Esophagus (tissue), 2 donors: ENCODE measurements around the gene AP3S2. TPM values are rescaled to one million over a fixed set of nuclear protein-coding genes. Genes with fewer than 3 reads are reported as not detected.
"Not testable (repeated sequence)": the region's sequence is repeated elsewhere in the genome, so short reads cannot be mapped to it uniquely, and the experiment has no call there.

Source experiments
- H3K27ac ChIP-seq, 2 donors: one replicate each; pipeline ENCODE4 v1.5.1; 2013; ENCODE audit warnings: low read depth in 2 of 2, mild to moderate bottlenecking in 2 of 2, inconsistent platforms in 1 of 2, low read length in 1 of 2, moderate library complexity in 1 of 2
- H3K27me3 ChIP-seq, 2 donors: one replicate each; pipeline ENCODE4 v1.6.1; 2013; ENCODE audit warnings: low read length in 2 of 2, control low read depth in 1 of 2, mild to moderate bottlenecking in 1 of 2; ENCODE audit not compliant: insufficient read depth in 2 of 2, control insufficient read depth in 1 of 2
- H3K36me3 ChIP-seq, 2 donors: one replicate each; pipeline ENCODE4 v1.6.1; 2013; ENCODE audit warnings: low read length in 1 of 2; ENCODE audit not compliant: control insufficient read depth in 2 of 2, insufficient read depth in 2 of 2
- H3K4me1 ChIP-seq, 2 donors: one replicate each; pipeline ENCODE4 v1.6.1; 2013; ENCODE audit warnings: low read length in 1 of 2; ENCODE audit not compliant: control insufficient read depth in 2 of 2, insufficient read depth in 2 of 2
- H3K4me3 ChIP-seq, 2 donors: one replicate each; pipeline ENCODE4 v1.5.1; 2013; ENCODE audit warnings: low read length in 2 of 2, mild to moderate bottlenecking in 2 of 2, low read depth in 1 of 2, moderate library complexity in 1 of 2
- H3K9me3 ChIP-seq, 2 donors: one replicate each; pipeline ENCODE4 v1.6.1; 2013; ENCODE audit warnings: mild to moderate bottlenecking in 2 of 2, low read depth in 1 of 2, low read length in 1 of 2, moderate library complexity in 1 of 2; ENCODE audit not compliant: control insufficient read depth in 2 of 2, insufficient read depth in 1 of 2
- WGBS, 2 donors: extraction: QIAGEN DNeasy Blood & Tissue Kit; methylation state at CpG; one replicate each; pipeline ENCODE4 v1.1.7; 2013; 5-methylcytosine and 5-hydroxymethylcytosine counted together
- polyA plus RNA-seq, 2 donors: library from polyadenylated mRNA; stranded (reverse); fragments of 200-250 nt; gene quantifications; one replicate each; pipeline ENCODE4 v1.2.3, GENCODE V29; 2013
- donor health status: healthy with polysubstance abuse.
- donor health status: Bipolar disorder and iron deficiency.

AP3S2 gene
- polyA plus RNA-seq, 2 donors, result 6.0 to 11.6 TPM

DNA sequence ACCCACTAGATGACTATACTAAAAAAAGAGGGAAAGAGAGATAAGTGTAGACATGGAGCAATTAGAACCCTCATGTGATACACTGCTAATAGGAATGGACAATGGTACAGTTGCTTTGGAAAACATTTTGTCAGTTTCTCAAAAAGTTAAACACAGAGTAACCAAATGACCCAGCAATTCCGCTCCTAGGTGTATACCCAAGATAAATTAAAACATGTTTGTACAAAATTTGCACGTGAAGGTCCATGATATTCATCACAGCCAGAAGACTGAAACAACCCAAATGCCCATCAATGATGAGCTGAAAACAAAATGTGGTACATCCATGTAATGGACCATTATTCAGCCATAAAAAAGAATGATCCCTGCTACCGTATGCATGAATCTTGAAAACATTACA, 105.8 kb downstream of the AP3S2 start:
- Histone ChIP-seq H3K27ac (no peak overlapping the region), H3K9me3 (no peaks in the 10 kb centered on the region), H3K27me3 (no peaks in the 10 kb centered on the region), H3K4me1 (peaks cover 0 to 6% of the 10 kb centered on the region in 2 donors), H3K4me3 (no peak overlapping the region), H3K36me3 (no peaks in the 10 kb centered on the region)
- WGBS, 2 donors, result 86 to 94% methylated on average over 3 of the region's 3 CpGs

DNA sequence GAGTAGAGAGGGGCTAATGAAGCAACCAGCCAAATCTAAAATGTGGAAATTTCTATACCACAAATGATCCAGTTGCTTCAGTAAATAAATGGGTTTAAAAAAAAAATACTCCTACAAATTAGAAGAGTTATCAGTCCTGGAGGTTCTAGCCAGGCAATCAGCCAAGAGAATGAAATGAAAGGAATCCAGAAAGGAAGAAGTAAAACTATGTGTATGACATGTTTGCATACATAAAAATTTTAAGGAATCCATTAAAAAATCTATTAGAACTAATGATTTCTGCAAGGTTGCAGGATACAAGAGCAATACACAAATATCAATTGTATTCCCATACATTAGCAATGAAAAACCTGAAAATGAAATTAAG, 108.0 kb downstream of the AP3S2 start:
- H3K27ac ChIP-seq, result no peak overlapping the region
- H3K4me3 ChIP-seq, result no peak overlapping the region
- H3K27me3 ChIP-seq, result no peaks in the 10 kb centered on the region
- peaks cover 0 to 12% of the 10 kb centered on the region in 2 donors for H3K4me1 ChIP-seq
- no peaks in the 10 kb centered on the region for H3K9me3 ChIP-seq
- H3K36me3 ChIP-seq, result no peaks in the 10 kb centered on the region

DNA sequence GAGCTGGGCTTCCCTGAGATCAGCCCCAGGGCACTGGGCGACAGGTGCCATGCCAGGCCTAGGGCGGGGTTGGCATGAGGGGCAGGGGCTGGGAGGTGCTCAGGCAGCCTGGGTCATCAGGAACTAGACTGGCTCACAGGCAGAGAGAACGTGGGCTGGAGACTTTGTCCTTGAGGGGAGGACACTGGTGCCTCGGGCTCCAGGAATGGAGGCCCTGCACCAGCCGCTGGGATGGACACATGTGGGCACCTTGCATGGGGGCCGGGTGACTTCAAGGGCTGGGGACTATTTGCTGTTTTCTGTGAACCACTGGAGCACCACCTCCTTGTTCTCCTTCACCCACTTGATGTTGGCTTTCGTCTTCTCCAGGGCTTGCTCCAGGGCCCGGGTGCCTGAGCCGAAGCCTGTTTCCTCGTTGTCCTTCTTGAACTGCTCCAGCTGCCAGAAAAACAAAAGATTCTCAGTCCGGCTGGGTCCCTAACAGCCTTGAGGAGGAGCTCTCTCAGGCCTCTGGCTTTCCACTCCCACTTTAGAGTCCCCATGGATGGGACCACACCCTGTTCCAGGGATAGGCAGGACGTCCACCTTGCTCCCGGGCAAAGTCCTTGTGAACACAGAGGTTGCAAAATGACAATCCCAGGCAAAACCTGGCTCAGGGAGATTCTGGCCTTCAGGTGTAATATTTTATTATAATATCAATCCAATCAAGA, 108.6 kb downstream of the AP3S2 start:
- no peak overlapping the region for H3K27ac ChIP-seq
- no peaks in the 10 kb centered on the region for H3K9me3 ChIP-seq
- peaks cover 0 to 16% of the 10 kb centered on the region in 2 donors for H3K4me1 ChIP-seq
- H3K36me3 ChIP-seq, result no peaks in the 10 kb centered on the region
- 58 to 67% methylated on average over 13 of the region's 13 CpGs for WGBS, 2 donors
- no peak overlapping the region for H3K4me3 ChIP-seq
- H3K27me3 ChIP-seq, result no peaks in the 10 kb centered on the region

DNA sequence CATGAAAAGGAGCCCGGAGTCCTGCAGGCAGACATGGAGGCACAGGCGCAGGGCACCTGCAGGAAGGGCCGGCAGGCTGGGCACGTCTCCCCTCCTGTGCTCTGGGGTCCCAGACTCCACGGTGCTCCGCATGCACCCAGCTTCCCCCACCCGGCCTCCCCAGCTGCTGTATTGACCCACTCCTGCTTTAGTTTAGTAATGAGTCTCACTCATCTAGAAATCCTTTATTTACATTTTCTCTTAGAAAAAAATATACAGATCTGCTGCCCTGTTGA, 109.2 kb downstream of the AP3S2 start:
- 83 to 87% methylated on average over 7 of the region's 7 CpGs for WGBS, 2 donors
- no peaks in the 10 kb centered on the region for H3K9me3 ChIP-seq
- H3K36me3 ChIP-seq, result no peaks in the 10 kb centered on the region
- peaks cover 0 to 16% of the 10 kb centered on the region in 2 donors for H3K4me1 ChIP-seq
- H3K4me3 ChIP-seq, result no peak overlapping the region
- H3K27ac ChIP-seq, result no peak overlapping the region
- no peaks in the 10 kb centered on the region for H3K27me3 ChIP-seq

DNA sequence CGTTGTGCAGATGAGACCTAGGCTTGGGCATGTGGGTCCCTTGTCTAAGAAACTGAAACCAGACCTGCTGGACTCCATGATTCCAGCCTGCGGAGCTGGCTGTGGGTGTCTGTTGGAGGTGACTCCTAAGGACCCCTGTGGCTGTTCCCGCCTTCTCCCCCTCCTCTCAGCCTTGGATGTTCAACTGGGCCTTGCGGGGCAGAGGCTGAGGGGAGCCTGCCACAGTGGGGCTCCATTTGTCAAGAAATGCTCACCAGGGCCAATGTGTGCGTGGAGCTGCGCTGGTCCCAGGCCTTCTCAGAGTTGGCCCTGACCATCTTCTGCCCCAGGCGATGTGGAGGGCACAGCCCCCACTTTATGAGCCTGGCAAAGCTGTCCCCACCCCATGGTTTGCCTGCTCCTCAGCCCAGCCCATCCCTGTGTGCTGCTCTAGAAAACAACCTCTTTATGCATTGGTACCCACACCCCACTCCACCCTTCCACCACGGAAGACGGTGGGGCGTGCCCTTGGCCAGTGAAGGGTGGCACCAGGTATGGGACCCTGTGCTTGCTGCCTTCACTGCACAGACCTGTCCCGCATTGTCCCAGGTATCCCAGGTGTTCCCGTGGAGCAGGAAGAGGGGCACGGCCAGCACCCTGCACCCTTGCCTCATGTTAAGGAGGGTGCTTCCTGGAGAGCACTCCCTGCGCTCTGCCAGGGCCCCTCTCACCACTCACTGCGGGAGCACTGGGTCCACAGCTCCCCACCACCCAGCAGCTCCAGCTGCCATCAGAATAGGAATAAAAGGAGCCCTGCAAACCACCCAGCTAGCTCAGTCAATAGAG, 109.7 kb downstream of the AP3S2 start:
- peaks cover 0 to 16% of the 10 kb centered on the region in 2 donors for H3K4me1 ChIP-seq
- 85 to 89% methylated on average over 15 of the region's 15 CpGs for WGBS, 2 donors
- no peaks in the 10 kb centered on the region for H3K9me3 ChIP-seq
- no peak overlapping the region for H3K4me3 ChIP-seq
- no peaks in the 10 kb centered on the region for H3K36me3 ChIP-seq
- H3K27ac ChIP-seq, result no peak overlapping the region
- H3K27me3 ChIP-seq, result no peaks in the 10 kb centered on the region

DNA sequence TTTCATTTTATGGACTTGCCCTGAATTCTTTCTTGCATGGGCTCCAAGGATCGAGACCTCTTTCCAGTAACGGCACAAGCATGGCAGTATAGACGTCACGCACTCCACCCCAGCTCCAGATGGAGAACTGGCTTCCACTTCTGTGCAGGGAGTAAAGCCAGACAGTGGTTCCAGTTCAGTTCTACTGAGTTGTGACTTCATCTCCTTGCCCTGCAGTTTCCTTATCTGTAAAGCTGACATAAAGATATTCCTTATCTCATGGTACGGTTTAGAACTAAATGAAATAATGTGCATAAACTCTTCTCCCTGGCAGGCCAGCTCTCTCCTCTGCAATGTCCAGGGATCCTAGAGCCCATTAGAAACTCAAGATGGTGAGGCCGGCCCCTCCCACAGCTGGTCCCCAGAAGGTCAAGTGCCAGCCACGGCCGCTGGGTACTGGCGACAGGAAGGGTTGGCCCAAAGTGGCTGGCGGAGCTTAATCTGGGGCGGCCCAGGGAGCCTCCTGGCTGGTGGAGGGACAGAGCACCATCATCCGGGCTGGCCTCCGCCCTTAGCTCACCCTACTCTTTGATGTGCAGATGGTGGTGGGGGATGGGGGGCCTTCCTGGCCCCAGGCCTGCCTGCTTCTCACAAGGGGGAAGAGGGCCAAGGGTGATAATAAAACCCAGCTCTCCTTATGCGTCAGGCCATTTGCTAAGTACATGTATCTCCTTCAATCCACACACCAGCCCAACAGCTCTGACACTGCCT, 110.5 kb downstream of the AP3S2 start:
- H3K4me1 ChIP-seq, result peaks cover 0 to 18% of the 10 kb centered on the region in 2 donors
- no peak overlapping the region for H3K27ac ChIP-seq
- no peaks in the 10 kb centered on the region for H3K27me3 ChIP-seq
- 62 to 81% methylated on average over 14 of the region's 14 CpGs for WGBS, 2 donors
- no peaks in the 10 kb centered on the region for H3K36me3 ChIP-seq
- no peaks in the 10 kb centered on the region for H3K9me3 ChIP-seq
- H3K4me3 ChIP-seq, result no peak overlapping the region

DNA sequence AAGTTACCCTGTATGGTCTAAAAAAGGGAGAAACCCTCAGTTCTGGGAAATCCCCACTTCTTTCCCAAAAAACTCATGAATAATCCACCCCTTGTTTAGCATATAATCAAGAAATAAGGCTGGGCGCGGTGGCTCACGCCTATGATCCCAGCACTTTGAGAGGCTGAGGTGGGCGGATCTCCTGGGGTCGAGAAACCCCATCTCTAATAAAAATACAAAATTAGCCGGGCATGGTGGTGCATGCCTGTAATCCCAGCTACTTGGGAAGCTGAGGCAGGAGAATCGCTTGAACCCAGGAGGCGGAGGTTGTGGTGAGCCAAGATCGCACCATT, 111.2 kb downstream of the AP3S2 start:
- 86 to 87% methylated on average over 9 of the region's 9 CpGs for WGBS, 2 donors
- H3K9me3 ChIP-seq, H3K4me3 ChIP-seq, H3K27ac ChIP-seq, H3K36me3 ChIP-seq, H3K27me3 ChIP-seq: not testable (repeated sequence)
- peaks cover 0 to 18% of the 10 kb centered on the region in 2 donors for H3K4me1 ChIP-seq

DNA sequence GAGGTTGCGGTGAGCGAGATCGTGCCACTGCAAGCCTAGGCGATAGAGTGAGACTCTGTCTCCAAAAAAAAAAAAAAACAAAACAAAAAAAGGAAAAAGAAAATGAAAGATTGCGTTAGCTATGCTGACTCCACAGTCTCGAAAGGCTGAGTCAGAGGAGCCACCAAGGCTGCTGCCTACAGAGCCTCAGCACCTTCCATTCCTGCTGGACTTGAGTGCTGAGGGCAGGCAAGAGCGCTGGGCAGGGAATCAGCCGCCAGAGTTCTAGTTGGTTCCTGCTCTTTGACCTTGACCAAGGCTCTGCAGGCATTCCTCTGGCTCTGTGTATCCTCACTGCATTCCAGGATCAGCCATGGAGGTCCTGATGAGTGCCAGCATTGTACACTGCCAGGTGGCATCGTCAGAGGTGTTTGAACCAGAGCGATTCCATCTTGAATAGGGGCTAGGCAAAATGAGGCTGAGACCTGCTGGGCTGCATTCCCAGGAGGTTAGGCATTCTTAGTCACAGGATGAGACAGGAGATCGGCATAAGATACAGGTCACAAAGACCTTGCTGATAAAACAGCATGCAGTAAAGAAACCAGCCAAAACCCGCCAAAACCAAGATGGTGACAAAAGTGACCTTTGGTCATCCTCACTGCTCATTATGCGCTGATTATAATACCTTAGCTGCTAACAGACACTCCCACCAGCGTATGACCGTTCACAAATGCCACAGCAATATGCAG, 111.7 kb downstream of the AP3S2 start:
- peak overlapping the region; percentile 87 to 92 for H3K27ac ChIP-seq
- H3K27me3 ChIP-seq, result no peaks in the 10 kb centered on the region
- H3K4me3 ChIP-seq, result no peak overlapping the region
- H3K4me1 ChIP-seq, result peaks cover 0 to 18% of the 10 kb centered on the region in 2 donors
- H3K9me3 ChIP-seq, result no peaks in the 10 kb centered on the region
- WGBS, 2 donors, result 54 to 64% methylated on average over 15 of the region's 15 CpGs
- H3K36me3 ChIP-seq, result no peaks in the 10 kb centered on the region

DNA sequence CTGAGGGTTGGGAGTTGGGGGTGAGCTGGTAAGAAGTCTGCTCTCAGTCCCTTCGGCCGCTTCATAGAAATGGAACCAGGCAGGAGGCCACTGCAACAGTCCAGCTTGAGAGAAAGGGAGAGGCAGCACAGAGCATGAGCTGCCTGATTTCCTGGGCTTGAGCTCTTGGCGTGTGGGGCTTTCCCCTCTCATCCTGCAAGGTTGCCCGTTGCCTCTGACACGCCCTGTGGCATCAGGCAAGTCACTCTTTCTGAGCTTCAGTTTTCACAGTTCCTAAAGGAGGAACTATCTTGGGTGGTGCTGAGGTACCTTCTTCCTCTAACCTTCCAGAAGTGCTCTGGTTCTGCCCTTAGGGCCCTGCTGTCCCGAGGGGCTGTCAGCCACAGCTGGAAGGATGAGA, 112.7 kb downstream of the AP3S2 start:
- Histone ChIP-seq H3K4me3 (no peak overlapping the region), H3K36me3 (no peaks in the 10 kb centered on the region), H3K4me1 (peaks cover 0 to 24% of the 10 kb centered on the region in 2 donors), H3K27me3 (no peaks in the 10 kb centered on the region), H3K27ac (peak overlapping the region; percentile 87 to 92), H3K9me3 (no peaks in the 10 kb centered on the region)
- WGBS, 2 donors, result 55 to 67% methylated on average over 6 of the region's 6 CpGs
